Ishikawa (cell line): ENCODE measurements around the gene PITPNM1.

Experiments
- CEBPB ChIP-seq: IDR thresholded peaks from 2 replicates; pipeline ENCODE4 v1.6.1; 2012
- CREB1 ChIP-seq: IDR thresholded peaks from 2 replicates; pipeline ENCODE4 v1.6.1; 2012; ENCODE audit warnings: low read depth
- EGR1 ChIP-seq: IDR thresholded peaks from 2 replicates; pipeline ENCODE4 v1.6.1; 2012
- EP300 ChIP-seq: IDR thresholded peaks from 2 replicates; pipeline ENCODE4 v1.6.1; 2012; ENCODE audit warnings: borderline replicate concordance
- FOXM1 ChIP-seq: IDR thresholded peaks from 2 replicates; pipeline ENCODE4 v1.6.1; 2012; ENCODE audit warnings: low read depth, borderline replicate concordance
- MAX ChIP-seq: IDR thresholded peaks from 2 replicates; pipeline ENCODE4 v1.6.1; 2012
- NFIC ChIP-seq: IDR thresholded peaks from 2 replicates; pipeline ENCODE4 v1.6.1; 2012
- RAD21 ChIP-seq: IDR thresholded peaks from 2 replicates; pipeline ENCODE4 v1.6.1; 2012; ENCODE audit warnings: low read depth
- REST ChIP-seq: IDR thresholded peaks from 2 replicates; pipeline ENCODE4 v1.6.1; 2012; ENCODE audit warnings: low read depth, mild to moderate bottlenecking
- TAF1 ChIP-seq: IDR thresholded peaks from 2 replicates; pipeline ENCODE4 v1.6.1; 2012; ENCODE audit warnings: low read depth, mild to moderate bottlenecking
- TCF12 ChIP-seq: IDR thresholded peaks from 2 replicates; pipeline ENCODE4 v1.6.1; 2012; ENCODE audit warnings: low read depth
- TEAD4 ChIP-seq: IDR thresholded peaks from 2 replicates; pipeline ENCODE4 v1.6.1; 2012
- USF1 ChIP-seq: IDR thresholded peaks from 2 replicates; pipeline ENCODE4 v1.6.1; 2012
- YY1 ChIP-seq: IDR thresholded peaks from 2 replicates; pipeline ENCODE4 v1.6.1; 2012; ENCODE audit warnings: low read depth
- ZBTB7A ChIP-seq: IDR thresholded peaks from 2 replicates; pipeline ENCODE4 v1.6.1; 2012; ENCODE audit warnings: low read depth

PITPNM1 gene

GRCh38 chr11:67539550-67539949 is 34.4 kb upstream of the PITPNM1 start:
- TF ChIP-seq FOXM1 (no peak), TEAD4 (no peak), CEBPB (no peak), USF1 (no peak)

GRCh38 chr11:67538823-67539505 is 33.8 kb upstream of the PITPNM1 start:
- TF ChIP-seq USF1: no peak
- TF ChIP-seq CEBPB: no peak
- no peak for TF ChIP-seq TAF1
- TF ChIP-seq TCF12: no peak
- TF ChIP-seq REST: no peak
- TF ChIP-seq NFIC: no peak
- no peak for TF ChIP-seq FOXM1
- TF ChIP-seq EP300: no peak
- TF ChIP-seq RAD21: no peak
- no peak for TF ChIP-seq MAX
- TF ChIP-seq YY1: no peak
- TF ChIP-seq ZBTB7A: no peak

GRCh38 chr11:67538306-67538705 is 33.1 kb upstream of the PITPNM1 start:
- TF ChIP-seq TEAD4 (no peak), TCF12 (no peak), TAF1 (no peak), REST (no peak), CREB1 (no peak), EGR1 (no peak), YY1 (no peak), NFIC (no peak), FOXM1 (no peak), MAX (no peak), RAD21 (no peak)

GRCh38 chr11:67535561-67535960 is 30.4 kb upstream of the PITPNM1 start:
- TF ChIP-seq TEAD4 (no peak), YY1 (no peak), EP300 (no peak), ZBTB7A (no peak), CEBPB (no peak), REST (no peak), TAF1 (no peak), EGR1 (no peak), TCF12 (no peak), MAX (no peak), RAD21 (no peak), USF1 (no peak), NFIC (no peak), FOXM1 (no peak), CREB1 (no peak)
